Iris pigment epithelial cell (primary cell): ENCODE results near the gene MED12L.
"Not testable (repeated sequence)": the region's sequence is repeated elsewhere in the genome, so short reads cannot be mapped to it uniquely, and the experiment has no call there.

Experiments used
- DNase-seq: peaks from one replicate; pipeline ENCODE4 v3.0.0-alpha.2; 2011; ENCODE audit warnings: low read depth

The MED12L gene

GRCh38 chr3:151236736-151237135, 151.3 kb downstream of the MED12L start:
- DNase-seq: peak; percentile 74

- DNase-seq: not testable (repeated sequence)
These were observed 156.5 kb downstream of the MED12L start for GRCh38 chr3:151242006-151242405.

- DNase-seq: no peak
These were observed 163.4 kb downstream of the MED12L start for GRCh38 chr3:151248772-151249337.

GRCh38 chr3:151256749-151257148, 171.3 kb downstream of the MED12L start:
- no peak for DNase-seq

- DNase-seq: peak; percentile 77
These were observed 174.2 kb downstream of the MED12L start for GRCh38 chr3:151259664-151260063.

- peak; percentile 30 for DNase-seq
These were observed 177.5 kb downstream of the MED12L start for GRCh38 chr3:151262871-151263525.

- no peak for DNase-seq
These were observed 179.1 kb downstream of the MED12L start for GRCh38 chr3:151264605-151265004.

- no peak for DNase-seq
These were observed 179.7 kb downstream of the MED12L start for GRCh38 chr3:151265166-151265565.

- no peak for DNase-seq
These were observed 180.4 kb downstream of the MED12L start for GRCh38 chr3:151265866-151266265.

GRCh38 chr3:151267066-151267465, 181.6 kb downstream of the MED12L start:
- DNase-seq: no peak

GRCh38 chr3:151268267-151269235, 183.1 kb downstream of the MED12L start:
- peak; percentile 27 for DNase-seq

GRCh38 chr3:151269631-151270030, 184.2 kb downstream of the MED12L start:
- no peak for DNase-seq

GRCh38 chr3:151275091-151275490, 189.6 kb downstream of the MED12L start:
- no peak for DNase-seq

- DNase-seq: no peak
These were observed 190.7 kb downstream of the MED12L start for GRCh38 chr3:151276038-151276686.

GRCh38 chr3:151276687-151277042, 191.2 kb downstream of the MED12L start:
- DNase-seq: no peak

- DNase-seq: no peak
These were observed 192.8 kb downstream of the MED12L start, which contains the start of gene P2RY14 for GRCh38 chr3:151278230-151278629. Gene P2RY14, minus strand, starts transcription at chr3:151278542. Its CDS starts 64,226 bp downstream, at chr3:151214316.

- DNase-seq: peak; percentile 94
These were observed 196.3 kb downstream of the MED12L start for GRCh38 chr3:151281671-151282324.

- DNase-seq: peak; percentile 80
These were observed 197.5 kb downstream of the MED12L start for GRCh38 chr3:151282921-151283320.

GRCh38 chr3:151283387-151283786, 197.9 kb downstream of the MED12L start:
- no peak for DNase-seq

- peak; percentile 97 for DNase-seq
These were observed 198.5 kb downstream of the MED12L start for GRCh38 chr3:151283907-151284461.

- no peak for DNase-seq
These were observed 200.5 kb downstream of the MED12L start for GRCh38 chr3:151285940-151286339.
